A673 (cell line): ENCODE data around the gene KLHL28. TPM values are rescaled to one million over a fixed set of nuclear protein-coding genes. Genes with fewer than 3 reads are reported as not detected.
A peak's percentile ranks its signal among the peaks of the same experiment; 100 is the strongest.

Experiments
- BruUV-seq: library from RNA; stranded (reverse); fragments of 400-500 nt; replicated peaks from 2 replicates; lab custom pipeline; 2021; lab: Mats Ljungman, UMichigan
- CTCF ChIA-PET: fragments of 300-600 bp; sonication (Branson Sonifier 250); formaldehyde crosslinking; loops from one replicate; lab custom pipeline; 2022; ENCODE audit warnings: antibody characterized with exemption; lab: Charles Lee
- POLR2A ChIA-PET: fragments of 300-600 bp; sonication (Branson Sonifier 250); formaldehyde crosslinking; loops from one replicate; lab custom pipeline; 2022; ENCODE audit warnings: antibody characterized with exemption; ENCODE audit not compliant: low non-redundant PET; lab: Charles Lee
- DNase-seq: peaks from one replicate; pipeline ENCODE4 v3.0.0-alpha.2; 2015; ENCODE audit warnings: low spot score
- H3K27ac ChIP-seq: fragments of 200-600 bp; sonication (generic); 2 replicates; pipeline ENCODE4 v1.5.1; 2016; ENCODE audit warnings: mixed run types, low read depth, mild to moderate bottlenecking, mixed read lengths, antibody characterized with exemption, low read length; ENCODE audit not compliant: poor library complexity, severe bottlenecking
- H3K27me3 ChIP-seq: fragments of 200-600 bp; sonication (generic); replicated peaks from 2 replicates; pipeline ENCODE4 v1.6.1; 2017; ENCODE audit warnings: mixed run types, low read depth, mild to moderate bottlenecking, mixed read lengths, antibody characterized with exemption, low read length; ENCODE audit not compliant: insufficient read depth, poor library complexity
- H3K36me3 ChIP-seq: fragments of 200-600 bp; sonication (generic); 2 replicates; pipeline ENCODE4 v1.6.1; 2016; ENCODE audit warnings: mixed run types, mild to moderate bottlenecking, mixed read lengths, antibody characterized with exemption, low read length; ENCODE audit not compliant: insufficient read depth, poor library complexity, severe bottlenecking
- H3K4me1 ChIP-seq: fragments of 200-600 bp; sonication (generic); 2 replicates; pipeline ENCODE4 v1.6.1; 2017; ENCODE audit warnings: mixed run types, mild to moderate bottlenecking, mixed read lengths, antibody characterized with exemption, low read length; ENCODE audit not compliant: insufficient read depth, poor library complexity, severe bottlenecking
- H3K4me3 ChIP-seq: fragments of 200-600 bp; sonication (generic); 2 replicates; pipeline ENCODE4 v1.5.1; 2016; ENCODE audit warnings: low read depth, mixed run types, mild to moderate bottlenecking, mixed read lengths, low read length; ENCODE audit not compliant: poor library complexity, severe bottlenecking
- H3K9me3 ChIP-seq: fragments of 200-600 bp; sonication (generic); 2 replicates; pipeline ENCODE4 v1.6.1; 2016; ENCODE audit warnings: mixed run types, low read depth, mild to moderate bottlenecking, mixed read lengths, antibody characterized with exemption, low read length; ENCODE audit not compliant: poor library complexity, severe bottlenecking
- CTCF ChIP-seq: fragments of 300-800, 200-600 bp; sonication (generic); conservative IDR thresholded peaks from 2 replicates; pipeline ENCODE4 v1.5.1; 2017; ENCODE audit warnings: low read depth, mild to moderate bottlenecking, antibody characterized with exemption, low read length, moderate library complexity, mixed read lengths
- EZH2 ChIP-seq: fragments of 200-600 bp; sonication (generic); IDR thresholded peaks from 2 replicates; pipeline ENCODE4 v1.6.1; 2017; ENCODE audit warnings: borderline replicate concordance, low read depth, mild to moderate bottlenecking, mixed read lengths, antibody characterized with exemption, low read length; ENCODE audit not compliant: poor library complexity, severe bottlenecking
- intact Hi-C: fragments of 100-400 bp; cut with micrococcal nuclease; formaldehyde crosslinking; loops from one replicate; pipeline ENCODE4 v1.10.0; 2022; ENCODE audit not compliant: unreplicated experiment
- total RNA-seq: library from RNA; stranded (reverse); gene quantifications from 2 replicates; pipeline ENCODE4 v1.2.3, GENCODE V29; 2021

KLHL28 gene
- total RNA-seq, 1 experiment from 2014 or later = 10.0 TPM

GRCh38 chr14:44910821-44911220, 50.9 kb downstream of the KLHL28 start:
- intact Hi-C loops = loop anchor here (5.0 to 10.0 kb wide), 2 partner anchors 221 to 614 kb away; partner anchors contain the start of gene FKBP3
- no peak for TF ChIP-seq CTCF
- no peak for TF ChIP-seq EZH2
- DNase-seq = no peak
- ChIA-PET CTCF (no interaction called here), POLR2A (no interaction called here)
- H3K27ac ChIP-seq = no peak overlapping the region
- BruUV-seq = no TSS peak
- no peaks in the 10 kb centered on the region for H3K36me3 ChIP-seq
- no peaks in the 10 kb centered on the region for H3K9me3 ChIP-seq
- no peaks in the 10 kb centered on the region for H3K4me1 ChIP-seq
- H3K27me3 ChIP-seq = no peaks in the 10 kb centered on the region
- H3K4me3 ChIP-seq = no peak overlapping the region

- Histone ChIP-seq H3K27me3 (no peaks in the 10 kb centered on the region), H3K27ac (no peak overlapping the region), H3K4me1 (peaks cover 8% of the 10 kb centered on the region), H3K9me3 (peaks cover 1% of the 10 kb centered on the region), H3K4me3 (no peak overlapping the region), H3K36me3 (no peaks in the 10 kb centered on the region)
- POLR2A ChIA-PET = no interaction called here
- intact Hi-C loops = no loop called here
- DNase-seq = no peak
- TF ChIP-seq CTCF (no peak), EZH2 (no peak)
- BruUV-seq = no TSS peak
- CTCF ChIA-PET = no interaction called here
Measured at GRCh38 chr14:44901696-44902095, 60.1 kb downstream of the KLHL28 start.

- TF ChIP-seq EZH2 (no peak), CTCF (no peak)
- intact Hi-C loops = no loop called here
- Histone ChIP-seq H3K4me1 (peaks cover 8% of the 10 kb centered on the region), H3K27ac (no peak overlapping the region), H3K27me3 (no peaks in the 10 kb centered on the region), H3K9me3 (peaks cover 6% of the 10 kb centered on the region), H3K4me3 (peak overlapping the region; percentile 83), H3K36me3 (no peaks in the 10 kb centered on the region)
- DNase-seq = no peak
- ChIA-PET CTCF (no interaction called here), POLR2A (no interaction called here)
- no TSS peak for BruUV-seq
Measured at GRCh38 chr14:44898551-44898950, 63.2 kb downstream of the KLHL28 start.
